ENCODE results near the gene CNST. TPM values are rescaled to one million over a fixed set of nuclear protein-coding genes. Genes with fewer than 3 reads are reported as not detected.

CNST gene
- total RNA-seq, 1 experiment from 2014 or later: 14.8 TPM

DNA sequence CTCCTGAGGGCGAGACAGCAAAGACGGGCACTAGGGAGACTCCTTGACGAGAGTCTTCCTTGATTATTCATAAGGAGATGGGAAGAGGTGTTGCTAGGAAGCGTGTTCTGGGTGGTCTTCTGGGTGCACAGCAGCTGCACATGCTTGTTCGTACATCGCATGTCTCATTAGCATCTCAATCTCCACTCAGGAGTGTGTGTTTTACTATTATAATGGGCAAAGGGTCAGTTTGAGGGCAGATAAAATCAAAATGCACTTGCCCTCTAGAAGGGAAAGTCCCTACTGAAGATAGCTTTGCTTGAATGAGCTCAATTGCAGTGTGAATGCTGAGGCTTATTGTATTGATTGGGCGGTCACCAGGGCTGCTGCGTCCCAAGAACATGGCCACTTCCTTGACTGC, 107.8 kb downstream of the CNST start:
- Mint-ChIP-seq H3K36me3 (ENCODE audit: insufficient read depth, unreplicated experiment) (no peaks in the 10 kb centered on the region), H3K4me1 (ENCODE audit: low read depth, unreplicated experiment) (peaks cover 6% of the 10 kb centered on the region), H3K9me3 (ENCODE audit: unreplicated experiment) (no peaks in the 10 kb centered on the region), H3K27me3 (ENCODE audit: insufficient read depth, unreplicated experiment) (no peaks in the 10 kb centered on the region), H3K4me3 (ENCODE audit: unreplicated experiment) (no peak overlapping the region), H3K27ac (ENCODE audit: unreplicated experiment) (no peak overlapping the region)
- DNase-seq: no peak
- POLR2A ChIA-PET: no interaction called here
- intact Hi-C loops (cut with micrococcal nuclease; ENCODE audit: unreplicated experiment): no loop called here
- no peak for TF ChIP-seq CTCF (IDR thresholded peaks at IDR 0.05; ENCODE audit: insufficient read depth in 1 of 2, low read depth in 1 of 2, low read length in 1 of 2, severe bottlenecking in 1 of 2, unreplicated experiment in 1 of 2)
- Histone ChIP-seq H3K4me1 (peaks cover 6% of the 10 kb centered on the region), H3K4me3 (ENCODE audit: low read depth, low read length) (no peak overlapping the region), H3K27me3 (replicated peaks; ENCODE audit: control insufficient read depth, insufficient read depth, low read length) (no peaks in the 10 kb centered on the region), H3K36me3 (ENCODE audit: control insufficient read depth, insufficient read depth, low read length) (no peaks in the 10 kb centered on the region), H3K9me3 (no peaks in the 10 kb centered on the region)
- CTCF ChIA-PET: no interaction called here
- no TSS peak for BruUV-seq (replicated peaks)

DNA sequence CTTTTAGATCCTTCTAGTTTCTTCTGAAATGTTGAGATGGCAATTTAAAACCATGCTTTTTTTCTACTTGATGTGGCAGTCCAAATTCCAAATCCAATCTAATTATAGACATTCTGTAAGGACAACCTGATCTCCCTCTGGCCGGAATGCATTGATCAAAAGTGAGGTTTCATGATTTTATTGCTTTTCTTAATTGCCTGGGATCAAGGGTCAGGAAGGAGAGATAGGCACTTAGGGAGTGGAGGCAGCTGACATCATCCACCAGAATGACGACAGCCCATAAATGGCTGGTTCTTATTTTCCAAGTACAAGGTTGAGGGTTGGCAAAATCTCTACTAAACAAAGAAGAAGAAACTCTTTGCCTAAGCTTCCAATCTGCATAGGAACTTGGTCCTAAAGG, 111.6 kb downstream of the CNST start:
- intact Hi-C loops (cut with micrococcal nuclease; ENCODE audit: unreplicated experiment): no loop called here

DNA sequence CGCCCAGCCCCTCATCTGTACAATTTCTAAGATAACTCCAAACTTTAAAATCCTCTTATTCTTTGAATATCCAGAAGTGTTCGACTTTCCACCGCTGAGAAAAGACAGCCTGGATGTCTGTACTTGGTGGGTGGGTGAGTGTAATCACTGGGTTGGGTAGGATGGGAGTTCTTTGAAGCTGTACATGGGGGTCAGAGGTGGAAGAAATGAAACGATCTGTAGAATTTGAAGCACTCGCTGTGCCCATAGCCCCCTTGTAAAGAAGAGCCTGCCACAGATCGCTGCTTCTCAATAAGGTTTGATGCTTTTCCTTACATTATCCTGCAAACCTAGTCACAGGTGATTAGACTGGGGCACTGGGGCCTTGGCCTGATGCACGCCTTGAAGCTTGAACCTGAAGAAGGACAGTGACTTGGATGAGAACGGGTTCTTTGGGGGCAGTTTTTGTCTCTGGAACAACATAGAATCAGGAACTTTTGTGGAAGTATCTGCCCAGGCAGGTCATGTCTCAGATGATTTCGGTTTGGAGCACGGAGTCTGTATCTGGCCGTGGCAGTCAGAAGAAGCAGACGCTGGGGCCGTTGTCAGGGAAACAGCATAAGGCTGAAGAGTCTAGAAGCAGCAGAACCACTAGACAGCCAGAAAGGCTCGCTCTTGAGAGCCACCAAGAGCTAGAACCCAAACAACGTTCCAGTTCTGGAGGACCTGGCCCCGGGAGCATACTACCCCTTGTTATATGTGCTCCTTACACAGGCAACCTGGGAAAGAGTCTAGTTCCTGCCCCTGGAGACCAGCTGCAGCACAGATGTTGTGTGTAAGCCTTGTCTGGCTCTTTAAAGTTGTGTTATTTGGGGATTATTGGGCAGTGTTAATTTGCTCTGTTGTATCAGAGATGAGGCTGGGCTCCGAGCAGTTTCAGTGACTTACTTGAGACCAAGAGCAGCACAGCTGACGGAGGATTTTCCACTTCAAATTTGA, 112.8 kb downstream of the CNST start:
- H3K36me3 Mint-ChIP-seq (ENCODE audit: insufficient read depth, unreplicated experiment): no peaks in the 10 kb centered on the region
- no TSS peak for BruUV-seq (replicated peaks)
- POLR2A ChIA-PET: no interaction called here

More for the DNA sequence above, 111.6 kb downstream of the CNST start:
- peak overlapping the region; percentile 46 for H3K27ac Mint-ChIP-seq (ENCODE audit: unreplicated experiment)
- H3K27me3 Mint-ChIP-seq (ENCODE audit: insufficient read depth, unreplicated experiment): no peaks in the 10 kb centered on the region
- H3K9me3 ChIP-seq: no peaks in the 10 kb centered on the region
- H3K27me3 ChIP-seq (replicated peaks; ENCODE audit: control insufficient read depth, insufficient read depth, low read length): no peaks in the 10 kb centered on the region
- H3K9me3 Mint-ChIP-seq (ENCODE audit: unreplicated experiment): no peaks in the 10 kb centered on the region
- no TSS peak for BruUV-seq (replicated peaks)
- no peak overlapping the region for H3K4me3 ChIP-seq (ENCODE audit: low read depth, low read length)
- no peak for TF ChIP-seq CTCF (IDR thresholded peaks at IDR 0.05; ENCODE audit: insufficient read depth in 1 of 2, low read depth in 1 of 2, low read length in 1 of 2, severe bottlenecking in 1 of 2, unreplicated experiment in 1 of 2)
- peak overlapping the region; percentile 42 for H3K4me3 Mint-ChIP-seq (ENCODE audit: unreplicated experiment)
- H3K36me3 ChIP-seq (ENCODE audit: control insufficient read depth, insufficient read depth, low read length): no peaks in the 10 kb centered on the region
- H3K4me1 Mint-ChIP-seq (ENCODE audit: low read depth, unreplicated experiment): peaks cover 13% of the 10 kb centered on the region
- H3K4me1 ChIP-seq: peaks cover 11% of the 10 kb centered on the region
- no peaks in the 10 kb centered on the region for H3K36me3 Mint-ChIP-seq (ENCODE audit: insufficient read depth, unreplicated experiment)
- DNase-seq: peak; percentile 60 to 68
- POLR2A ChIA-PET: no interaction called here
- CTCF ChIA-PET: no interaction called here

More for the DNA sequence above, 112.8 kb downstream of the CNST start:
- no peaks in the 10 kb centered on the region for H3K27me3 Mint-ChIP-seq (ENCODE audit: insufficient read depth, unreplicated experiment)
- H3K4me3 Mint-ChIP-seq (ENCODE audit: unreplicated experiment): no peak overlapping the region
- Histone ChIP-seq H3K36me3 (ENCODE audit: control insufficient read depth, insufficient read depth, low read length) (no peaks in the 10 kb centered on the region), H3K4me3 (ENCODE audit: low read depth, low read length) (no peak overlapping the region), H3K9me3 (no peaks in the 10 kb centered on the region), H3K4me1 (peaks cover 11% of the 10 kb centered on the region), H3K27me3 (replicated peaks; ENCODE audit: control insufficient read depth, insufficient read depth, low read length) (no peaks in the 10 kb centered on the region)
- H3K4me1 Mint-ChIP-seq (ENCODE audit: low read depth, unreplicated experiment): peaks cover 13% of the 10 kb centered on the region
- TF ChIP-seq CTCF (IDR thresholded peaks at IDR 0.05; ENCODE audit: insufficient read depth in 1 of 2, low read depth in 1 of 2, low read length in 1 of 2, severe bottlenecking in 1 of 2, unreplicated experiment in 1 of 2): no peak
- CTCF ChIA-PET: no interaction called here
- intact Hi-C loops (cut with micrococcal nuclease; ENCODE audit: unreplicated experiment): no loop called here
- no peak for DNase-seq
- H3K27ac Mint-ChIP-seq (ENCODE audit: unreplicated experiment): peak overlapping the region; percentile 1
- H3K9me3 Mint-ChIP-seq (ENCODE audit: unreplicated experiment): no peaks in the 10 kb centered on the region

All from Caco-2 (cell line).